ENCODE measurements around the gene PKM.

Gene PKM

DNA sequence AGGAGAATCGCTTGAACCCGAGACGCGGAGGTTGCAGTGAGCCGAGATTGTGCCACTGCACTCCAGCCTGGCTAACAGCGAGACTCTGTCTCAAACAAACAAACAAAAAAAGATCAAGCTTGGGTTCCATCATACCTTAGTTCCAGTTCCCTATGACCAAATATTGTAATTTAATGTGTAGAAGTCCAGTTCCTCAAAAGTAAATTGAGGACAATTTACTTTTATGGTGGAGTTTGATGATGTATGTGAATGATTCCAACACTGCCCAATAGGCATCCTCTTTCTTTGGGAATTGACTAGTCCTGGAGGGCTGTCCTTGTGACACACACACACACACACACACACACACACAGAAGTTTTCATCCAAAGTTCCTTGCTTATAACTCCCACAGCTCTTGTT lies 2.8 kb upstream of the PKM start:
- no peak for DNase-seq

DNA sequence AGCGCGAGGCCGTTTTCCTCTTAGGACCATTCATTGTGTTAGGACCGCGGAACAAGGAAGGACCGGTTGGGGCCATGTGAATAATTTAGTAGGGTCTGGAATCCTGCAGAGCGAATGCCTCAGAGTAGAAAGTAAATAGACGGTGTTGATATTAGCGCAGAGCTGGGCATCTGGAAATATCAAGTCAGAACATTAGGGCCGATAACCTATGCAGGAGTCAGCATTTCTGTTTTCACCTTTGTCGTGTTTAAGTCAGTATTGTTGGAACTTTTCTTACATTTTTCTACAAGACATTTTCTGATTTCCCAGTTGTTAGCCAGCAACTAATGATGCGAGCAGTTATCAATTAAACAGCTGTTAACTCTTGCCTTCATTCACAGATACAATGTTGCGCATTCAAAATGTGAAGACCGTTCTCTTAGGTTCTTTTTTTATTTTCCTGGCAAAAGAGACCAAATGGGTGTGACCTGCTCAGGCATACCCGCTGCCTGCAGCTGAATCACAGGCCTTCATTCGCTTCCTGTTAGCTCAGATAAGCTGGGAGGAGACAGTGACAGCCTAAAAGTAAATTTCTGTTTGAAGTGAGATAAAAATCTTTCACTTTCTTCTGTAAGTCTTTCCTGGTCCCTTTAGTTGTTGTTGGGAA lies 966 bp upstream of the PKM start:
- no peak for DNase-seq

DNA sequence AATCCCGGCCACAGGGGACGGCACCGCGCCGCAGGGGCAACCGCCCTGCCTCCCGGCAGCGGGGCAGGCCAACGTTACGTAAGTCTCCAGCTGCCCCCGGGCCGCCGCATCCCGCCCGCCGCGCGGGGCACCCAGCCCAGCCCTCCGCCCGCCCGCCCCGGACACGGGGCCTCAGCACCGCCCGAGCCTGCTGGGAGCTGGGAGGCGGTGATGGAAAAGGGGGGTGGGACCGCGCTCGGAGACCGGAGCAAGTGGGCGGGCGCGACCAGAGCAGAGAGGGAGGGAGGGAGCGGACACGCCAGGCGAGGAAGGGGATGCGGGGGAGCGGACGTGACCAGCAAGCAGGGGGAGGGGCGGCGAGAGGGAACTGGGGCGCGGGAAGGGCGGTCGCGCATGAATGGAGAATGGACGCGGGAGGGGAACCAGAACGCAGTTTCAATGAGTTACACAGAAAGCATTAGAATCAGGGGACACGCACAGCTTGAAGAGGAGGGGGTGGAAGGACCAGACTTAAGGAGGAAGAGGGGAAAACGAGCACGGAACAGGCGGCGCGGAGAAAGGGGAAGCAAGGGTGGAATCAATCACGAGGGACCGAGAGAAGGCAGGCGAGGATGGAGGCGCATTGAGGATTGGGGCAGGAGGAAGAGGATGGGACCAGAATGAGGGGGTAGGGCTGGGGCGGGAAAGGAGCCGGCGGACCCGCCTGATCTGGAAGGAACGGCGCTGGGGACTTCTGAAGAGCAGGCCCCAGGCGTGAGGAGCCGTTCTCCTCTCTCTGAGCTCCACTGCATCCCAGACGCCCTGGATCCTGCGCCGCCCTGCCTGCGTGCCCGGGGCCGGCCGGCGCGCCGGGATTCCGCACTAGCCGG lies 559 bp downstream of the PKM start:
- DNase-seq, result peak; percentile 83

DNA sequence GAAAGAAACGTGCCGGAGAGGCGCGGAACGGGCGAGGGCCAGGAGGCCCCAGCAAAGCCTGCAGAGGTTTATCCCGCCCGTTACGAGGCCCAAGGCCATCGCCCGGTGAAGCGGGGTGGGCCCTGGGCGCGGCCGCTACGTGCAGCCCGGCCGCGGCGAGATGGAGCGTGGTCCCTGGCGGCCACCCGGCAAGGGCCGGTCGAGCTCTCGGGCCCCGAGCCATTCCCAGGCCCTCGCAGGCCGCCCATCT lies 1.1 kb downstream of the PKM start:
- DNase-seq, result no peak

DNA sequence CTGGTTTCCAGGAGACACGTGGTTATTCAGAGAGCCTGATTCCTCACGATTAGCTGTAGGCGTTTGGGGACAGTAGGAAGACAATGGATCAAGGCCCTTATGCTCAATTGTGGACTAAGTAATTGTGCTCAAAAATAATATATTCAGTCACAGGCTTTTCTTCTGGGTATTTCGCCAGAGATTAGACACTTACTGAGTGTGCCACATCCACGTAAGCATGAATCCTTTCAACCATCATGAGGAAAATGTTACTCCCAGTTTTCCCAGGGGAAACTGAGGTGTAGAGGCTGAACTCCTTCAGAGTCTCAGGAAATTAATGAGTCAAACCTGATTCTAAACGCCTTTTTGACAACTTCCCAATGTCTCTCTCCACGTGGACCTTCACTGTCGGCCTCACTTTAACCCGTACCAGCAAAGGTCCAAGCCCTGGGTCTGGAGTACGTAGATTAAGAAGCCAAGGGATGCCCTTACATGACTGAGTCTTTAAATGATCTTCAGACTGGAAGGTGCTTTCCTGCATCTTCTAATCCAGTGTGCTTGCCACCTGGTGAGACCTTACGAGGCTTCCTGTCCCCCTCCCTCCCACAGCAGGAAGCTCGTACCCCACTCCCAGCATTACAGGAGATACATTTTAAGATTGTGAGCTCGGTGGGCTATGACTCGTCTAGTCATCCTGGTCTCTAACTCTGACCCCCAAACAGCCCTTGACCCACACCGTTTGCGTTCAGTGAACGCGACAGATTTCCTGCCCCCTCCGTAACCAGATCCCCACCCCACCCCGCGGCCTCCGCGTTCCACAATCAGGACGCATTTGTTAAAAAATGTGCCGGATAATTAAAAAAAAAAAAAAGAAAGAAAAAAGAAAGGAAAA lies 1.7 kb downstream of the PKM start:
- DNase-seq, result no peak

DNA sequence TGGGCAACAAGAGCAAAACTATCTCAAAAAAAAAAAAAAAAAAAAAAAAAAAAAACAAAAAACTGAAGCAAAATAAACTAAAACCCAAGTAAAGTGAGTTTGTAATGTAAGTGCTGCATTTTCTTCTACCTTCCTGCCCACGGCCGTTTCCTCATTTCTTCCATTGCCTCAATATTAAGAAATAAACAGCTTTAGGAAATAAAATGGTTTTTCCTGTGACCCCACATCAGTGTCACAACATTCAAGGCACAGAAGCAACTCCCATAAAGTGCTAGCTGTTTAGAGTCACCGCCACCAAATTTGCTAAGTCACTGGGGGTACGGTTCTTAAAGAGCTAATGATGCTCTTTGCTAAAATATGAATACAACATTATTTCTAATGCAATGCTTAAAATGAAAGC lies 3.3 kb downstream of the PKM start:
- DNase-seq, result no peak

DNA sequence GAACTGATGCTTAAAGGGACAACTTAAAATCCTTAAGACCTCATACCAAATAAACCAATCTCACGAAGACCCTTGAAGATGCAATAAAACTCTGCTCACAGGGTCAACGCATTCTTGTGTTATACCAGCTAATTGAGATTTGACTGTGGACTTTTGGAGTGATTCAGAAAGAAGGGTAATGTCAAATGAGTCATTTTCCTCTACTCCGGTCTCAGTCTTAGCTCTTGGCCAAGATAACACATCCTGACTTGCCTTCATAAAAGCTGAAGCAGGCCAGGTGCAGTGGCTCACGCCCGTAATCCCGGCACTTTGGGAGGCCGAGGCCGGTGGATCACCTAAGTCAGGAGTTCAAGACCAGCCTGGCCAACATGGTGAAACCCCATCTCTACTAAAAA lies 3.8 kb downstream of the PKM start:
- no peak for DNase-seq

DNA sequence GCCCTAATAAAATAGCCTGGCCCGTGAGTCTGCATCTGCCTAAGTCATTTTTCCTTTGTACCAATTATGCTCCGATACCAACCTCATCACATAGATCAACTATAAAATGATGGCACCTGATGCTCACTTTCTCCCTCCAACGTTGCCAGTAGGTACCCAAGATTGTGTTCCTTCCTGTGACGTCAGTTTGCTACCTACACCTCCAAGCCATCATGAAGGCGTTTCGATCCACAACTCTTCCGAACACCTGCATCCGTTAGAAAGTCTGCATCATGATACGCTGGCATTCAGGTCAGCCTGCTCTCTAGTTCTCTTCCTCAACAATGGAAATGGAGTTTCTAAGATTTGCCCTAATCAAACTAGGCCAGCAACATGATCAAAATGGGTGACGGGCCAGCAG lies 7.7 kb downstream of the PKM start:
- no peak for DNase-seq

DNA sequence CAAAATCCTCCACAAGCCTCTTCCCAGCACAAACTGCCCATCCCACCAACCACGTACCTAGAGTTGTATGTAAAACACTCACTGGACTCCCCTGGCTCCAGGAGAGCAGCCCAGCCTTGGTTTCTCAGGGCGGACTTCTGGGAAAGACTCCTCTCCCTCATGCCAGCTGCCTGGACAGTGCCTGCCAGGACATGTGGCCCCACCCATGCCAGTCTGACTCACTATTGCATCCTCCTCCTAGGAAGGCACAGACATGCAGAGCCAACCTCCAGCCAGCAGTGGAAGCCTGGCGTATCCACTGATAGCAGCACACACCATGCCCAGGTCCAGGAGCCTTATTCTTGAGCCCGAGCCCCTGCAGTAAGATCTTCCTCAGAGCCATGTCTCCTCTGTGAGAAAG lies 8.6 kb downstream of the PKM start:
- DNase-seq, result no peak

DNA sequence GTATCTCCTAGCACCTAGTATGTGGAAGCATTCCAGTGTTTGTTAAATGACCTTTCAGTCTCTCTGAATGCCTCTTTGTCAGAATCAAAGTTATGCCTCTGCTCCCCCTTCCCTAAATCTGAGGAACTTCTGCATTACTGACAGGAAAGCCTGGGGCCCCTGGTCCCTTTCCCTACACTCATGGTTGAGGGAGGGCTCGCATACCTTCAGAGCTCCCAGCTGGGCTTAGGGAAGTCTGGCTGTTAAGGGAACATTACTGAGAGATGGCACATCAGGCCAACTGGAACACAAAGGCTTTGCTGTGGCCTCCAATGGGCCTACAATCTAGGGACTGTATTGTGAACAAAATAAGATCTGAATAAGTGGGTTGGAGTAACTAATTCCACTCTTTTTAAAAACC lies 10.3 kb downstream of the PKM start:
- no peak for DNase-seq

DNA sequence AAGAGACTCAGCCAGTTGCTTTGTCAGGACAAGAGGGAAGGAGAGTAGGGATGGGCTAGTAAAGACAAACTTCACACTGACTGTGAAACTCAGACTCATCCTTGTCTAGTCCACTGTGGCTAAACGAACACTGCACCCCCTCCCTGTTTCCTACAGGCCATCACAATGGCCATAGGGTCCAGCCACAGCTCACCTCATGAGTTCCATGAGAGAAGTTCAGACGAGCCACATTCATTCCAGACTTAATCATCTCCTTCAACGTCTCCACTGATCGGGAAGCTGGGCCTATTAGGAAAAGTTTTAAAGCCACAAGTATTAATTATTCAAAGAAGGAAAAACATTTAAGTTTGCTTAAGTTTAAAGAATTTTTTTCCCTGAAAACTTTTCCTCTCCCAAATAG lies 13.8 kb downstream of the PKM start:
- no peak for DNase-seq

DNA sequence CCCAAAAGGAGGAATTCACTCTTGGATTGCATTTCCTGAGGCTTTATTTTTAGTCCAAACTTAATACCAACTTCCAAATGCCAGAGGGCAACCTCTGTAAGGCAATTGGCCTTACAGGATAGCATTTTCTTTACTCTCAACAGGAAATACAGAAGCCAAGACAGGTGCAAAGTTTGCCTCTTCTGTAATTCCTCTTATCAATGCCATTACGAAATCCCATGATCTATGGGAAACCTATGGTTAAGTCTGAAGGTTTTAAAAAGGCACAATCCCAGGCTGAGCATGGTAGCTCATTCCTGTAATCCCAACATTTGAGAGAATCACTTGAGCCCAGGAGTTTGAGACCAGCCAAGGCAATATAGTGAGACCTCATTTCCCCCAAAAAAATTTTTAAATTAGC lies 14.9 kb downstream of the PKM start:
- no peak for DNase-seq

DNA sequence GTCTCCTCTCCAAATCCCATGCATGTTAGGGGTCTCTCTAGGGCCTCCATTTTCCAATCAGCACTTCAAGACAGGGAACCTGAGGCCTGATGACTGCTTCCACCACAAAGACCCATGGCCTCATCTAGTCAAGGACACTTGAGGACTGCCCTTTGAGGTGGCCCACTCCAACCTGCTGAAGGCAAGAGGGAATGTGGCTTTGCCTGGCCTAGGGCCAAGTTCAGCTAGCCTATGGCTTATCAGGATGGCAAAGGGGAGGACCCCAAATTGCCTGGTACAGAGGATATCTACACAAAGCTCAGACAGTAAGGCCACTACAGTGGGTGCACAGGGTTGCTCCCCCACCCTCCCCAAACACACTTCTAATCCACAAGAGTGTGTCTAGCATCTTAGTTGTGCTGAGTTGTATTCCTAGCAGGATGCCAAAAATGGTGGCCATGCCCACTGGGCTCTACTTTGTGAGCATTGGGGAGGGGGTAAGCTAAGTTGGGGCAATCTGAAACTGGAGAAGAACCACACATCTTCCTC lies 23.4 kb downstream of the PKM start:
- DNase-seq, result no peak

DNA sequence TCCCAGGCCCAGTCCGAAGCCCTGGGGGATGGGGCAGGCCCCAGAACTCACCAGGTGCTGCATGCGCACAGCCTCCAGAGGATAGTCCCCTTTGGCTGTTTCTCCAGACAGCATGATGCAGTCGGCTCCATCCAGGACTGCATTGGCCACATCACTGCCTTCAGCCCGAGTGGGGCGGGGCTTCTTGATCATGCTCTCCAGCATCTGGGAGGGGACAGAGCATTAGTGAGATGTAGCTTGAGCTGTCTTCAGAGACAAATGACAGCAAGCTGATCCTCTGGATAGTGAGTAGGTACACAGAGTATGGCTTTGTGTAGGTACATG lies 24.4 kb downstream of the PKM start:
- DNase-seq, result no peak

DNA sequence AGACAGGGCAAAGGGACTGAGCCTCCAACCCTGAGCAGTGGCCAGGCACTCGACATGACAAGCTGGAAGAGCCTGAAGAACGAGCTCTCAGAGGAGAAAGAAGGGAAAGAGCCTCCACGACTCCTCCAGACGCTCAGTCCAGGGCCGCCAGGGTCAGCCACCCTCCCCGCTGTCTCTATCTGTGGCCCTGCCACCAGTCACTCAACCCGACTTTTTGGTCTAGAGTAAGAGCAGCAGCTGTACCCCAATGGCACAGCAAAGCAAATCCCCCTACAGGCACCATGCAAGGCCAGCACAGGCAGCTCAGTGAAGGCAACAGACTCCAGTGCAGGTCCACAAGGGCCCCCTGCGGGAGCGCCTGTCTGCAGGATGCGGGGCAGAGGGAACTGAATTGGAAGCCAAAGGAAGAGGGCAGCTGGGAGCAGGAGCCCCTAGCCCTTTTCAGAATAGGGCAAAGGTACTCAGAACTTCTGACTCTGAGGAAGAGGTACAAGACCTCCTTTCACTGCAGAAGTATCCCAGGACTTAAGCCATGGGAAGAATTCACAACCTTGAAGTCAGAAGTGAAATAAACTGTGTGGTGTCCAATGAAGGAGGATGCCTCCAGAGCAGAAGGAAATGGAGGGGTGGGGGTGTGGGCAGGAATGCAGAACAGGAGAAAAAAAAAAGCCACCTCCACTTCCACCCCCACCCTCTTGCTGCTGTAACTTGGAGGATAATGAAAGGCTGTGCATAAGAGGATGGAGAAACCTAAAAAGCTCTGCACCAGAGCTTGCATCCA lies 24.9 kb downstream of the PKM start:
- no peak for DNase-seq

DNA sequence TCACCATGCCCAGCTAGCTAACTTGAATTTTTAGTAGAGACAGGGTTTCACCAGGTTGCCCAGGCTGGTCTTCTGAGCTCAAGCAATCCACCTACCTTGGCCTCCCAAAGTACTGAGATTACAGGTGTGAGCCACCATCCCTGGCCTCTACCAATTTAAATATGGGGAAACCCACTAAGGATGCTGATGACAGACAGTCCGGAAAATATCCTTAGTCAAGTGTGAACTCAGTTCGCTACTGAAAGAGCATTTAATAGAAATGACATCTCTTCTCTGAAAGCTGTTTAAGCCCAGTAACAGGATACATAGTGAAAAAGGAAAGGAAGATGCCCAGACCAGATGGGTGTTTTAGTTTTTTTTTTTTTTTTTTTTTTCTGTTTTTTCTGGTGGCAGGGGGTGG lies 25.7 kb downstream of the PKM start:
- DNase-seq, result no peak

DNA sequence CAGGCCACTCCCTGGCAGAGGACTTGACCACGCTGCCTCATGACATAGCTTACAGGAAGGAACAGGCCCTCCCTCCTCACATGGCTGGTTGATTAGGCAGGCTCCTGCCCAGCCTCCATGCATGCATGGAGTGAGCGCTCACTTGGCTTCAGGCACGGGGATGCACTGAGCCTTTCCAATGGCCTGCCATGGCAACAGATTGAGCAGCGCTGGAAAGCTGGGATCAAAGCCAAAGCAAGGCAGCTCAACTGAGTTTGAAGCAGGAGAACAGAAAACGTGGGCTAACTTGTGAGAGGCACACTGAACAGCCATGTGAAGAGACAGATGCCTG lies 27.5 kb downstream of the PKM start:
- no peak for DNase-seq

DNA sequence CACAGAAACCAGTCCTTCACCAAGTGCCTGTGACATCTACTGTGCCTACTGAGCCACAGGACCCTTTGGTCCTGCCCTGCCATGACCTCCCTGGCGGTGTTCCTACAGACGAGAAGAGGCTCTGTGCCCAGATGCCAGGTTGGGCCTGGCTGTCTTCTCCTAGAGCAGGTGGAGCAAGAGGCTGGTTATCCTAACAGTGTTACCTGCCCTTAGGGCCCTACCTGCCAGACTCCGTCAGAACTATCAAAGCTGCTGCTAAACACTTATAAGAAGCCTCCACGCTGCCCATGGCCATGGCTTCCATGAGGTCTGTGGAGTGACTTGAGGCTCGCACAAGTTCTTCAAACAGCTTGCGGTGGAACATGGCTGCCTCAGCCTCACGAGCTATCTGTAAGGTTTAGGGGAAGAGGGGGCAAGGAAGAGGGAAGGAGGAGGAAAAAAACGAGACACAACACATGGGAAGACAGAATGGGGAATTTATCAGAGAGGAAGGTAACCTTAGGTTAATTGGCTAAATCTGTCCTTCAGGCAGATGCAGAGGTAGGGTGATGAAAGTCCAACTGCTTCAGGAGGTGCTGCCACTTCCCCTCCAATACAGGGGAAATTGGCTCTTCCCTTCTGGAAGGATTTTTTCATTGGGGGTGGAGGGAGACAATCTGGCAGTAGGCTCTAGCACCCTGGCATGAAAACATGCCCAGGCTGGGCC lies 28.0 kb downstream of the PKM start:
- DNase-seq, result no peak

DNA sequence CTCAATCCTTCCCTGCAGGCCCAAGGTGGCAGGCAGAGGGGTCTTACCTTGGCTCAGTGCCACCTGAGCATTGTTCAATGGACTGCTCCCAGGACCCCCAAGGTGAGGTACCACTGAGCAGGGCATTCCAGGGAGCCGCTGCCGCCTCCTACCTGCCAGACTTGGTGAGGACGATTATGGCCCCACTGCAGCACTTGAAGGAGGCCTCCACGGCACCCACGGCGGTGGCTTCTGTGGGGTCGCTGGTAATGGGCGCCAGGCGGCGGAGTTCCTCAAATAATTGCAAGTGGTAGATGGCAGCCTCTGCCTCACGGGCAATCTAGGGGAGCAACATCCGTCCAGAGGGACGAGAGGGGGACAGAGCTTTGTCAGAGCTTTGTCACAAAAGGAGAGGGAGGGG lies 28.7 kb downstream of the PKM start:
- no peak for DNase-seq

DNA sequence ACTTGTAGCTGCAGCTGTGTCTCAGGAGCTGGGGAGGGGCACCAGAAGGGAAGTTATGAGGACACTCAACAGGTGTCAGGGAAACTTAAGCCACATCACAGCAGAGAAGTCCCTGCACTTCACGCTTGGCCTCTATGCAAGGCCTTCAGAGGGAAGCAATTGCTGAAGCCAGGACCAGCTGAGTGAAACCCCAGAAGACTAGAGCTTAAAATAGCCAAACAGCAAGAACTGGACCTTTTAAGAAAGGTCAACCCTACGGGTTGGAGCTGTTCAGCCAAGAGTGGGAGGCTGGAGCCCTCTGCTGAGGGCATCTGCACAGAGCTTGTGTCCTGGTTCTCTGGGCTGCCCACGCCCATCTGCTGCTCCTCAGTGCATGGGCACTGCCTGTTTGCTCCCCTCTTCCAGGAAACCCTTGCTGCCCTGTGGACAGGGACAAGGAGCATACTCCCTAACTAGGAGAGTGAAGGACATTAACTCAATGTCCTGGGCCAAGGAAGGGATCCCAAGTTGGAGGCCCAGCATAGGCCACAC lies 29.5 kb downstream of the PKM start:
- DNase-seq, result no peak

DNA sequence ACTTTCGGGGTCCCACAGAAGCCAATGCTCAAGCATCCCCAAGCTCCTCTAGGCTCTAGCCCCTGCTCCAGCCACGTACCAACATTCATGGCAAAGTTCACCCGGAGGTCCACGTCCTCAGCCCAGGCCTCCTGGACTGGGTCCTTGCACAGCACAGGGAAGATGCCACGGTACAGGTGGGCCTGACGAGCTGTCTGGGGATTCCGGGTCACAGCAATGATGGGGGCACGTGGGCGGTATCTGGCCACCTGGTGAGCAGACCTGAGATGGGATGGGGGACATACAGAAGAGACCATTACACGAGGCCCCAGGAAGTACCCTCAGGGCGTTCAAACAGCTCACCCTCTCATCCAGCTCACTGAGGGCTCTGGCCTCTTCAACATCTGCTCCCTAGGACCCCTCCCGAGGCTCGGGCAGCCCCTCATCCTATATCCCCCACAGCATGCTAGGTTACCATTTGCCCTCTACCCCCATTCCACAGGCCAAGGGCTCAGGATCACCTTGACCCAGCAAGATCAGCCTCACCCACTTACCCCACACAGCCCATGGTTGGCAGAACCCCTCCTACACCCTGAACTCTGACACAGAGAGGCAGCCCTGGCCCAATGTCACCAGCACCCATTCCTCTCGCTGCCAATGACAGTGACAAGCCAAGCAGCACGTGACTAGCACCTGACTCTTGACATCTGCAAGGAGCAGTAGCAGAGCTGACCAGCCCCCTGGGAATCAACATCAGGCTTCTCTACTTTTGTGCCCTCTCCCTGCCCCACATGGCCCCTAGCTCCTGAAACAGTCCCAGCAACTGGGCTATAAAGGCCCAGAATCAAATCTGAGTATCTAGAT lies 30.4 kb downstream of the PKM start:
- no peak for DNase-seq
